ENCODE results near the gene CACNA1B.

- TF ChIP-seq POLR2A (IDR thresholded peaks at IDR 0.05; ENCODE audit: low read depth, low read length): no peak
- no peak for TF ChIP-seq POLR2AphosphoS5 (IDR thresholded peaks at IDR 0.05; ENCODE audit: low read depth, low read length)
- no peak for TF ChIP-seq TAF1 (IDR thresholded peaks at IDR 0.05; ENCODE audit: low read depth, low read length)
- no peak for TF ChIP-seq PAX5 (IDR thresholded peaks at IDR 0.05; ENCODE audit: insufficient read depth, low read length, severe bottlenecking)
Measured at GRCh38 chr9:137838576-137838975, 39.0 kb upstream of the CACNA1B start.

All from GM12891 (cell line).